K562 (cell line): ENCODE results near the gene DNAJC25. TPM values are rescaled to one million over a fixed set of nuclear protein-coding genes. Genes with fewer than 3 reads are reported as not detected.

Source experiments
- ARHGAP35 ChIP-seq: fragments of 450-650 bp; IDR thresholded peaks from 2 replicates; pipeline ENCODE4 v1.6.1; 2018; ENCODE audit not compliant: partially characterized antibody
- ARID3B ChIP-seq: fragments of 250-450 bp; sonication (Bioruptor Pico); IDR thresholded peaks from 2 replicates; pipeline ENCODE4 v1.4.0; 2020; ENCODE audit warnings: borderline replicate concordance
- CCNT2 ChIP-seq: IDR thresholded peaks from 2 replicates; pipeline ENCODE4 v1.6.1; 2011; ENCODE audit warnings: borderline replicate concordance, low read depth, mild to moderate bottlenecking, moderate library complexity, mixed read lengths, low read length; ENCODE audit not compliant: insufficient read length; ENCODE audit errors: extremely low read depth
- DACH1 ChIP-seq: fragments of 450-650 bp; IDR thresholded peaks from 2 replicates; pipeline ENCODE4 v1.6.1; 2018; ENCODE audit not compliant: partially characterized antibody
- DLX4 ChIP-seq: fragments of 250-450 bp; sonication (Bioruptor Pico); IDR thresholded peaks from 2 replicates; pipeline ENCODE4 v1.6.1; 2021; ENCODE audit warnings: mild to moderate bottlenecking
- KAT8 ChIP-seq: fragments of 450-650 bp; IDR thresholded peaks from 2 replicates; pipeline ENCODE4 v1.6.1; 2016; ENCODE audit warnings: low read depth, mild to moderate bottlenecking
- KDM5B ChIP-seq: fragments of 200-600 bp; sonication (generic); IDR thresholded peaks from 2 replicates; pipeline ENCODE4 v1.6.1; 2012; ENCODE audit warnings: low read depth, mild to moderate bottlenecking, moderate library complexity, low read length, control low read depth, inconsistent platforms; ENCODE audit not compliant: insufficient replicate concordance
- MBD1 ChIP-seq: fragments of 250-450 bp; sonication (Bioruptor Pico); IDR thresholded peaks from 2 replicates; pipeline ENCODE4 v1.8.0; 2022; ENCODE audit warnings: inconsistent platforms
- NONO ChIP-seq, 2 experiments: fragments of 200-400 bp in 1 of 2; fragments of 450-650 bp in 1 of 2; formaldehyde crosslinking in 1 of 2; IDR thresholded peaks; 2 replicates each; pipeline ENCODE4 v1.6.1; 2017; ENCODE audit warnings: low read depth in 2 of 2, mild to moderate bottlenecking in 2 of 2, moderate library complexity in 2 of 2, low read length in 1 of 2
- PHF20 ChIP-seq: fragments of 450-650 bp; IDR thresholded peaks from 2 replicates; pipeline ENCODE4 v1.6.1; 2018; ENCODE audit not compliant: partially characterized antibody
- SIN3B ChIP-seq: fragments of 450-650 bp; IDR thresholded peaks from 2 replicates; pipeline ENCODE4 v1.6.1; 2017; ENCODE audit warnings: low read depth, mild to moderate bottlenecking, moderate library complexity
- SP2 ChIP-seq: IDR thresholded peaks from 2 replicates; pipeline ENCODE4 v1.6.1; 2011; ENCODE audit warnings: mild to moderate bottlenecking, low read depth, low read length, moderate library complexity; ENCODE audit not compliant: poor library complexity, severe bottlenecking; ENCODE audit errors: extremely low read depth
- SREBF2 ChIP-seq: sonication (generic); formaldehyde crosslinking; IDR thresholded peaks from 2 replicates; pipeline ENCODE4 v1.4.0; 2020; ENCODE audit warnings: mild to moderate bottlenecking, missing genetic modification reagents
- SRF ChIP-seq, 2 experiments: fragments of 250-450, 450-650 bp in 1 of 2; sonication (Bioruptor Pico) in 1 of 2; sonication (generic) in 1 of 2; formaldehyde crosslinking; IDR thresholded peaks; 2 replicates each; pipeline versions ENCODE4 v1.5.0 to v1.5.1; 2020 to 2022; ENCODE audit warnings: mild to moderate bottlenecking in 1 of 2, missing genetic modification reagents in 1 of 2
- TCF7 ChIP-seq: sonication (generic); IDR thresholded peaks from 2 replicates; pipeline ENCODE4 v1.6.1; 2016; ENCODE audit warnings: antibody characterized with exemption, borderline replicate concordance
- XRCC3 ChIP-seq: fragments of 450-650 bp; IDR thresholded peaks from 2 replicates; pipeline ENCODE4 v1.6.1; 2017; ENCODE audit warnings: mild to moderate bottlenecking, moderate library complexity
- ZNF23 ChIP-seq: fragments of 250-450 bp; sonication (Bioruptor Pico); IDR thresholded peaks from 2 replicates; pipeline ENCODE4 v1.4.0; 2020; ENCODE audit warnings: mild to moderate bottlenecking
- ZNF512 ChIP-seq: IDR thresholded peaks from 2 replicates; pipeline ENCODE4 v1.6.1; 2016; ENCODE audit warnings: missing genetic modification characterization, missing compliant biosample characterization
- ZNF518B ChIP-seq: fragments of 250-450 bp; sonication (Bioruptor Pico); IDR thresholded peaks from 2 replicates; pipeline ENCODE4 v1.5.0; 2021; ENCODE audit warnings: mild to moderate bottlenecking, moderate library complexity
- ZNF696 ChIP-seq: fragments of 250-450 bp; sonication (Bioruptor Pico); conservative IDR thresholded peaks from 2 replicates; pipeline ENCODE4 v1.4.0; 2020; ENCODE audit warnings: mild to moderate bottlenecking, moderate library complexity
- polyA plus RNA-seq, 8 experiments: library from polyadenylated mRNA; depleted of rRNA in 4 of 8; stranded (reverse) in 5 of 8; unstranded in 3 of 8; fragments of >200 nt; fragmentation: Nextera tagmentation in 2 of 8; fragmentation: Illumina TruSeq in 1 of 8; extraction: Ambion mirVana in 2 of 8; extraction: Trizol in 1 of 8; gene quantifications; 2 replicates each; pipeline versions ENCODE4 v1.2.1 to v1.2.3, GENCODE V29; 2011 to 2014; ENCODE audit warnings: inconsistent platforms in 1 of 8, missing spikeins in 1 of 8
- total RNA-seq, 7 experiments: library from RNA; depleted of rRNA in 6 of 7; stranded (reverse); fragments of >200 nt in 6 of 7; fragmentation: Illumina TruSeq in 2 of 7; extraction: Trizol in 2 of 7; gene quantifications; 2 replicates each; pipeline versions ENCODE4 v1.2.1 to v1.2.3, GENCODE V29; 2011 to 2021; ENCODE audit warnings: low replicate concordance in 1 of 7

The DNAJC25 gene
- total and polyA plus RNA-seq, 9 of the 15 experiments (the other 6 are each of a cell fraction or from before 2014, with no cell fraction given): 3.7 to 11.2 (median 7.1) TPM

- TF ChIP-seq ARID3B (CRISPR knock-in tag) (no peak), CCNT2 (no peak), SREBF2 (CRISPR knock-in tag) (0 out of 2 replicates have a peak, but pooled peaks have one; percentile 53), KDM5B (no peak), MBD1 (no peak), KAT8 (no peak), ZNF518B (no peak), ARHGAP35 (no peak), NONO (IDR thresholded peaks at IDR 0.05; ENCODE audit: low read depth in 2 of 2, low read length in 1 of 2) (no peak), SP2 (no peak), DLX4 (CRISPR knock-in tag) (no peak), ZNF512 (tag) (no peak), TCF7 (0 out of 2 replicates have a peak, but pooled peaks have one; percentile 81), ZNF696 (no peak), SRF (CRISPR knock-in tag; IDR thresholded peaks at IDR 0.05) (0 out of 4 replicates have a peak, but pooled peaks of 1 of the 2 experiments have one; percentile 5), SIN3B (no peak), XRCC3 (no peak), ZNF23 (CRISPR knock-in tag) (no peak), PHF20 (peak; percentile 93), DACH1 (peak; percentile 88)
These were observed 245 bp upstream of the DNAJC25 start (continued) for GRCh38 chr9:111630964-111631213.
